SIG-M5 (cell line): ENCODE data around the gene DENND1A.
"Not testable (repeated sequence)": the region's sequence is repeated elsewhere in the genome, so short reads cannot be mapped to it uniquely, and the experiment has no call there.

Experiments used
- DNase-seq: peaks from one replicate; lab custom pipeline; 2025; lab: John Stamatoyannopoulos, UW

Gene DENND1A

GRCh38 chr9:123411636-123412035 lies 518.3 kb downstream of the DENND1A start:
- no peak for DNase-seq

GRCh38 chr9:123411191-123411590 lies 518.7 kb downstream of the DENND1A start:
- DNase-seq, result no peak

DNA sequence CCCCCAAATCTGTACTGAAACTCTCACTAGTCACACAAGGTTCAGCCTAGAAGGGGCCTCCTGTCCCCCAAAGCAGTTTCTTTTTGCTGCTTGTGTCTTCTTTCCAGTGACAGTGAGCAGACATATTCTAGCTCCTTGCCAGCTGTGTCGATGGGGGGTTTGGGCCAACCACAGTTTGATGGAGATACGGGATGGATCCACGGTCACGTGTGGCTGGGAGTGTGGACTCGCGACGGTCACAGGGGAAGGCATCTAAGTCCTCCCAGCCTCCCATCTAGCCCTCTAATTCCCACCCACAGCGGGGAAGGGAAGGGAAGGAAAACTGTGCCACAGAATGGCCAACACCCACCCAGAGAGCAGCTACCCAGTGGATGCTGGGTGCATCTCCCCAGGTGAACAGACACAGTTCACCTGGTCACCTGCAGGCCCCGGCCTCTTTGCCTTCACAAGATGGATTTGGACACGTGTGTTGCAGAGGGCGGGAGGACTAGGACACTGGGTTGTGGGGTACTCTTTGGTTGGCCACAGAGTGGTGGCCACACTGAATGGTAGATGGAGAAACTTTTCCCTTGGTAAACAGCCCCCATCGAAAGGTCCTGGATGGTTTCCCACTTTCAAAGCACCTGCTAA lies 519.5 kb downstream of the DENND1A start:
- DNase-seq, result no peak

- no peak for DNase-seq
Observed at GRCh38 chr9:123408313-123409262, 521.3 kb downstream of the DENND1A start.

- no peak for DNase-seq
Observed at GRCh38 chr9:123407217-123407851, 522.6 kb downstream of the DENND1A start.

DNA sequence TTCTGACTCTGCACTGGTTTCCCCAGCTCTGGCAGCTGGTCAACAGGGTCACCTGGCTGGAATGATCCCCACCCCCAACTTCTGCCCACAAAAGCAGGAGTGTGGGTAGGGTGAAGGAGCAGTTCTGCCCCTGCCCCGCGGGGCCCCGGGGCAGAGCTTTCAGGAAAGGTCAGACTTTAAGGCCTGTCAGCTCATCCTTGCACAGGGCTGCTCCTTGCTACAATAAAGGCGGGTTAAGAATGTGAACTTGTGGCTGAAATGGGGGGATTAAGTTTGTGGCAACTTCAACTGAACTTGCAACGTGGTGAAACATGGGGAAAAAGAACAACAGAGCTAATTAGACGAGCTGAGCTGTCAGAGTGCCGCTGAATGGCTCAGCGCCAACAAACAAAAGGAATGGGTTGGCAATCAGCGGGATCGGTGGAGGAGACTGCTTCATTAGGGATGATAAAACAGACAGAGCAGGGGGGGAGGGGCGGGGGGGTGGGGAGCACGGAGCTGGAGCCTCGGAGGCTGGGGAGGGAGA lies 523.2 kb downstream of the DENND1A start:
- no peak for DNase-seq

DNA sequence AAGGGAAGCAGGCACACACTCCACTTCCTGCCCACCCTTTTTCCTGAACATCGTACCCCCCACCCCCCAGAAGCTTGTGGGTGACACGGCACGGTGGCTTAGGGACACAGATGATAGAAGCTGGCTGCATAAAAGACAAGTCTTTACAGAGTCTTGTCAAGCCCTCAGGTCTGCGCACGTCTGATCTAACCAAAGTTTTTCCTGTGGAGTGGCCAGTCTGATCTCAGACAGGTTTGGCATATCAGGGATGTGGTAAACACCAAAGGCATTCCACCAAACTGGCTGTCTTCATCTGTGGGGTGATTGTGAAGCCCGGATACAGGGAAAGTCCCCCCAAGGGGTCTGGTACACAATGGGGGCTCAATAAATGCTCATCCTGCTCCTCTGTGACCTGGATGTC lies 523.9 kb downstream of the DENND1A start:
- no peak for DNase-seq

DNA sequence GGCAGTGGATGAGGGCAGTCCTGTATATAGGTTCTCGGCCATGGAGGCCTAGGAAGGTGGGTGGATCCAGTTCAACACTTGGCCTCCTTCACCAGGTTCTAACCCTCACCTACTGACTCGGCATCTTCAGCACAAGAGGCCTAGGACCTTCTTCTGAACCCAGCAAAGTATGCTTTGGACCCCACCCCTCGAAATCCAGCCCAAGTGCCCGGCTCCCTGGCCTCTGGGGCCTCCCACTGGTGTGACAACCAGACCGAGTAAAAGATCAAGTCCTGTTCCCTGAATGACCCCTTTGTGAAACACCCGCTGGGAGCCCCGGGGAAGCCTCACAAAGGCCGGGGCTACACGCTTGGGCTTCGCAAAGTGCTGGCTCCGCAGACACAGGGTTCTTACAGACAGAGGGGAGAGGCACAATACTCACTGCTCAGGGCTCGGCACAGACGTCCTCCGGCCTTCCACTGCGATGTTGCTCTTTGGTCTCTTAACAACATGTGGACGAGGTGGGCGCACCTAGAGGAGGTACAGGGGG lies 526.9 kb downstream of the DENND1A start:
- DNase-seq, result no peak

- DNase-seq, result no peak
Observed at GRCh38 chr9:123401879-123402513, 527.9 kb downstream of the DENND1A start.

- DNase-seq, result no peak
Observed at GRCh38 chr9:123400926-123401503, 528.9 kb downstream of the DENND1A start.

DNA sequence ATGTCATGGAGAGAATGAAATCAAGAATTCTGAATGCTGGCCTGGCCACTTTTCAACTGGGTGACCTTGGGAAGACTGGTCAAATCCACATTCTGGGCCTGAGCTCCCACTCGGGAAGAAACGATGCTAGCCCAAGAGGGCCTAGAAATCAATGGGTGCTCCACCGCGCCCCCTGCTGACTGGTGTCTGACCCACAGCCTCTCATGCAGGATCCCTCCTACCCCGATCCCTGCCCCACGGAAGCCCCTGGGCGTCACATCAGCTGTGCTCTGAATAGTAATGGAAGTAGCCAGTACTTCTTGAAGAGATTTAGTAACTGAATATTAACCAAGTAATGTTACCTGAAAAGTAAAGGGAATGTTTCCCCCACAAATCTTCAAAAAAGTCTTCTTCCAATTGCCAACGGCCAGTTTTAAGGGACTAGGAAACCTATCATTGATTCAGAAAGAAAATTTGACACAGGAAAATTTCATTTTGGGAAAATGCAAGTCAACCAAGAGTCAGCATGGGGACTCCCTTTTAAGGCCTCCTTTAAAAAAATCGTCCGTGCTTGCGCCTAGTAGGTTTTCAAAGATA lies 530.0 kb downstream of the DENND1A start:
- DNase-seq, result no peak

GRCh38 chr9:123398938-123399337 lies 531.0 kb downstream of the DENND1A start:
- not testable (repeated sequence) for DNase-seq

GRCh38 chr9:123397975-123398374 lies 532.0 kb downstream of the DENND1A start:
- DNase-seq, result no peak

GRCh38 chr9:123395689-123396511 lies 534.0 kb downstream of the DENND1A start:
- DNase-seq, result no peak

DNA sequence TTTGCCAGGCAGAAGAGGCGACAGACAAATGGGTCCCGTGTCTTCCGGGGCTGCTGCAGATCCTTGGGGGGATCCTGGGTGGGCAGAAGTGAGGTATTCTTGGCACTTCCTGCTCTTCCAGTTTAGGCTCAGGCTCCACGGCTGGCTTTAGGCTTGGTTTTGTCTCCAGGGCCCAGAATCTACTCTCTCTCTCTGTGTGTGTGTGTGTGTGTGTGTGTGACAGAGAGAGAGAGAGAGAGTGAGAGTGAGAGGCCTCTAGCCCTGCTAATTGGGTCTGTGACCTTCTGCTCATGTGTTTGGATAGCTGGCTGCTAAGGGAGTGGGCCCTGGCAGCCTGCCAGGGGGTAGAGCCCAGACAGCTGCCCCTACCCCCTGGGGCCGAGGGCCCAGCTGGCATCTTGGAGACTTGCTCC lies 534.6 kb downstream of the DENND1A start:
- DNase-seq, result no peak

- DNase-seq, result no peak
Observed at GRCh38 chr9:123394291-123395235, 535.4 kb downstream of the DENND1A start.

DNA sequence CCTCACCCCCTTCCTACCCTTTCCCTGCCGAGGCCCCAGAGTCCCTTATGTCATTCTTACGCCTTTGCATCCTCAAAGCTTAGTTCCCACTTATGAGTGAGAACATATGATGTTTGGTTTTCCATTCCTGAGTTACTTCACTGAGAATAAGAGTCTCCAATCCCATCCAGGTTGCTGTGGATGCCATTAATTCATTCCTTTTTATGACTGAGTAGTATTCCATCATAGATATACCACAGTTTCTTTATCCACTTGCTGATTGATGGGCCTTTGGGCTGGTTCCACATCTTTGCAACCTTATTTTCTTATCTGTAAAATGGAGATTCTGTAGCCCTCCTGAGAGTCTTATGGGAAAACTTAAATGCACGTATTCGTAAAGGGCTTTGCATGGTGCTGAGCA lies 537.1 kb downstream of the DENND1A start:
- DNase-seq, result no peak

DNA sequence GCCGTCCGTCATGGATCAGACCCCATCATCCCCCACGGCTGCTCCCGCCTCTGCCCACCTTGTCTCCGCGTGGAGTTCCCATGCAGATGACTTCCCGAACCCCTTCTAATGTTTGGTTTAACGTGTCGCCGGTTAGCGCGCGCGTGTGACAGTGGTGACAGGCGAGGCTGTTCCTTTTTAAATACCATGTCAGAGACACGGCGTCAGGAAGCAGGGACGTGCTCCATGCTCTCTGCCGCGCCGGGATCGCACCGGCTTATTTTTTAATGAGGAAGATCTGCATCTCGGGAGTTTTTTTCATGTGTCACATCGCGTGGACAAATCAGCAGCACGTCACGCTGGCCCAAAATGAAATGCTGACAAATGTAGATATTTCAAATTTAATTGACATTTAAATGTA lies 538.0 kb downstream of the DENND1A start:
- DNase-seq, result no peak

DNA sequence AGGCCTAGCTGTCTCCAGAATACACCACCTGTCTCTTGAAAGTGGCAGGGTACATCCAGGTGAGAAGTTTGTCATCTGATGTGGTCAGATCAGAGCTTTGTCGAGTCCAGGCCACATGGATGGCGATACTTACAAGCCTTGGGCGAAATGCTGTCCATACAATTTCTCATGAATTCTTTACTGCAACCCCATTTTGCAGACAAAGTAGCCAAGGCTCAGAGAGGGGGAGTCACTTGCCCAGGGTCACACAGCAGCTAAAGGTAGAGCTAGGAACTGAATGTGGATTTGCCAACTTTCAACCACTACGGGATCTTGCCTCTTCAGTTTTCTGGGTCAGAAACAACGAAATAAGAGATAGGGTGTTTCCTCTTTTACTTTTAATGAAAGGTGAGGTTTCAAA lies 538.7 kb downstream of the DENND1A start:
- DNase-seq, result no peak
